ENCODE results near the gene ADAM22.

The ADAM22 gene

GRCh38 chr7:88202799-88203198 is 268.7 kb downstream of the ADAM22 start:
- Mint-ChIP-seq H3K27ac (no peak overlapping the region), H3K9me3 (no peaks in the 10 kb centered on the region), H3K4me3 (no peak overlapping the region), H3K4me1 (peaks cover 4 to 12% of the 10 kb centered on the region in 2 donors), H3K36me3 (peaks cover 29 to 52% of the 10 kb centered on the region in 2 donors), H3K27me3 (no peaks in the 10 kb centered on the region)
- no peak for DNase-seq
- ATAC-seq (replicated peaks): no peak

GRCh38 chr7:88203401-88203800 is 269.4 kb downstream of the ADAM22 start:
- Mint-ChIP-seq H3K9me3 (no peaks in the 10 kb centered on the region), H3K27me3 (no peaks in the 10 kb centered on the region), H3K36me3 (peaks cover 29 to 55% of the 10 kb centered on the region in 2 donors), H3K4me3 (no peak overlapping the region), H3K4me1 (peaks cover 4 to 12% of the 10 kb centered on the region in 2 donors), H3K27ac (no peak overlapping the region)
- DNase-seq (no peak), ATAC-seq (replicated peaks) (no peak)

- Mint-ChIP-seq H3K4me1 (peaks cover 4 to 12% of the 10 kb centered on the region in 2 donors), H3K4me3 (no peak overlapping the region), H3K27ac (no peak overlapping the region), H3K27me3 (no peaks in the 10 kb centered on the region), H3K9me3 (no peaks in the 10 kb centered on the region), H3K36me3 (peaks cover 24 to 51% of the 10 kb centered on the region in 2 donors)
- no peak for ATAC-seq (replicated peaks)
- no peak for DNase-seq
Observed at GRCh38 chr7:88204525-88205110, 270.6 kb downstream of the ADAM22 start.

GRCh38 chr7:88205179-88205578 is 271.1 kb downstream of the ADAM22 start:
- Mint-ChIP-seq H3K9me3 (no peaks in the 10 kb centered on the region), H3K27ac (no peak overlapping the region), H3K4me3 (no peak overlapping the region), H3K36me3 (peaks cover 25 to 51% of the 10 kb centered on the region in 2 donors), H3K4me1 (peaks cover 4 to 12% of the 10 kb centered on the region in 2 donors), H3K27me3 (no peaks in the 10 kb centered on the region)
- no peak for DNase-seq
- ATAC-seq (replicated peaks): no peak

GRCh38 chr7:88206254-88206653 is 272.2 kb downstream of the ADAM22 start:
- Mint-ChIP-seq H3K4me3 (no peak overlapping the region), H3K4me1 (peaks cover 4 to 12% of the 10 kb centered on the region in 2 donors), H3K36me3 (peaks cover 25 to 44% of the 10 kb centered on the region in 2 donors), H3K27ac (no peak overlapping the region), H3K27me3 (no peaks in the 10 kb centered on the region), H3K9me3 (no peaks in the 10 kb centered on the region)
- ATAC-seq (replicated peaks) (no peak), DNase-seq (no peak)

- Mint-ChIP-seq H3K27ac (no peak overlapping the region), H3K4me3 (no peak overlapping the region), H3K9me3 (no peaks in the 10 kb centered on the region), H3K4me1 (peaks cover 6 to 11% of the 10 kb centered on the region in 2 donors), H3K27me3 (no peaks in the 10 kb centered on the region), H3K36me3 (peaks cover 27 to 38% of the 10 kb centered on the region in 2 donors)
- DNase-seq (no peak), ATAC-seq (replicated peaks) (no peak)
Observed at GRCh38 chr7:88208521-88208920, 274.5 kb downstream of the ADAM22 start.

GRCh38 chr7:88212918-88213317 is 278.9 kb downstream of the ADAM22 start:
- Mint-ChIP-seq H3K4me3 (no peak overlapping the region), H3K27ac (peak overlapping the region; percentile 1), H3K9me3 (no peaks in the 10 kb centered on the region), H3K36me3 (peaks cover 25 to 37% of the 10 kb centered on the region in 2 donors), H3K27me3 (no peaks in the 10 kb centered on the region), H3K4me1 (peaks cover 14 to 23% of the 10 kb centered on the region in 2 donors)
- DNase-seq (no peak), ATAC-seq (replicated peaks) (no peak)

GRCh38 chr7:88214456-88214855 is 280.4 kb downstream of the ADAM22 start:
- Mint-ChIP-seq H3K27ac (no peak overlapping the region), H3K4me1 (peaks cover 15 to 30% of the 10 kb centered on the region in 2 donors), H3K27me3 (no peaks in the 10 kb centered on the region), H3K4me3 (no peak overlapping the region), H3K9me3 (no peaks in the 10 kb centered on the region), H3K36me3 (peaks cover 28 to 40% of the 10 kb centered on the region in 2 donors)
- DNase-seq: no peak
- no peak for ATAC-seq (replicated peaks)

- Mint-ChIP-seq H3K27me3 (no peaks in the 10 kb centered on the region), H3K9me3 (no peaks in the 10 kb centered on the region), H3K4me1 (peaks cover 15 to 34% of the 10 kb centered on the region in 2 donors), H3K36me3 (peaks cover 26 to 40% of the 10 kb centered on the region in 2 donors), H3K27ac (peak overlapping the region; percentile 14), H3K4me3 (no peak overlapping the region)
- ATAC-seq (replicated peaks) (no peak), DNase-seq (no peak)
Observed at GRCh38 chr7:88215295-88215694, 281.2 kb downstream of the ADAM22 start.

- Mint-ChIP-seq H3K9me3 (no peaks in the 10 kb centered on the region), H3K27me3 (peaks cover 0 to 4% of the 10 kb centered on the region in 2 donors), H3K4me3 (peak overlapping the region in 1 of 2 donors; percentile 14), H3K4me1 (peaks cover 18 to 42% of the 10 kb centered on the region in 2 donors), H3K27ac (no peak overlapping the region), H3K36me3 (peaks cover 24 to 40% of the 10 kb centered on the region in 2 donors)
- DNase-seq (no peak), ATAC-seq (replicated peaks) (no peak)
Observed at GRCh38 chr7:88216276-88216675, 282.2 kb downstream of the ADAM22 start.

- peak; percentile 78 to 81 for ATAC-seq (replicated peaks)
- peak overlapping the region; percentile 91 to 92 for H3K4me3 Mint-ChIP-seq
- H3K27ac Mint-ChIP-seq: peak overlapping the region; percentile 99
- H3K4me1 Mint-ChIP-seq: peaks cover 18 to 42% of the 10 kb centered on the region in 2 donors
- H3K9me3 Mint-ChIP-seq: no peaks in the 10 kb centered on the region
- H3K36me3 Mint-ChIP-seq: peaks cover 23 to 39% of the 10 kb centered on the region in 2 donors
- peaks cover 0 to 4% of the 10 kb centered on the region in 2 donors for H3K27me3 Mint-ChIP-seq
- DNase-seq: peak; percentile 69
Observed at GRCh38 chr7:88217675-88218428, 283.8 kb downstream of the ADAM22 start.

- DNase-seq: no peak
- peak overlapping the region; percentile 91 to 92 for H3K4me3 Mint-ChIP-seq
- no peak for ATAC-seq (replicated peaks)
- peaks cover 13 to 36% of the 10 kb centered on the region in 2 donors for H3K4me1 Mint-ChIP-seq
- no peaks in the 10 kb centered on the region for H3K9me3 Mint-ChIP-seq
- peak overlapping the region; percentile 99 for H3K27ac Mint-ChIP-seq
- peaks cover 0 to 4% of the 10 kb centered on the region in 2 donors for H3K27me3 Mint-ChIP-seq
- peaks cover 18 to 34% of the 10 kb centered on the region in 2 donors for H3K36me3 Mint-ChIP-seq
Observed at GRCh38 chr7:88218429-88218745, 284.3 kb downstream of the ADAM22 start.

- DNase-seq: peak; percentile 65
- peaks cover 0 to 4% of the 10 kb centered on the region in 2 donors for H3K27me3 Mint-ChIP-seq
- H3K4me3 Mint-ChIP-seq: peak overlapping the region; percentile 91 to 92
- peaks cover 11 to 27% of the 10 kb centered on the region in 2 donors for H3K36me3 Mint-ChIP-seq
- peak overlapping the region; percentile 99 for H3K27ac Mint-ChIP-seq
- ATAC-seq (replicated peaks): peak; percentile 41 to 43
- H3K4me1 Mint-ChIP-seq: peaks cover 10 to 30% of the 10 kb centered on the region in 2 donors
- no peaks in the 10 kb centered on the region for H3K9me3 Mint-ChIP-seq
Observed at GRCh38 chr7:88218836-88219605, 285.0 kb downstream of the ADAM22 start.

All from stimulated activated naive B cell treated with anti-CD40 and anti-IgM and Interleukin-4, amounts not matched to agents 10 μg/mL and 1 μg/mL and 100 μg/mL, for 72 hours (primary cell).